Measurements from ENCODE around the gene NCAN. TPM values are rescaled to one million over a fixed set of nuclear protein-coding genes. Genes with fewer than 3 reads are reported as not detected.

The NCAN gene
- total and polyA plus RNA-seq, 7 donors, result 0.03 TPM; not detected in 6

DNA sequence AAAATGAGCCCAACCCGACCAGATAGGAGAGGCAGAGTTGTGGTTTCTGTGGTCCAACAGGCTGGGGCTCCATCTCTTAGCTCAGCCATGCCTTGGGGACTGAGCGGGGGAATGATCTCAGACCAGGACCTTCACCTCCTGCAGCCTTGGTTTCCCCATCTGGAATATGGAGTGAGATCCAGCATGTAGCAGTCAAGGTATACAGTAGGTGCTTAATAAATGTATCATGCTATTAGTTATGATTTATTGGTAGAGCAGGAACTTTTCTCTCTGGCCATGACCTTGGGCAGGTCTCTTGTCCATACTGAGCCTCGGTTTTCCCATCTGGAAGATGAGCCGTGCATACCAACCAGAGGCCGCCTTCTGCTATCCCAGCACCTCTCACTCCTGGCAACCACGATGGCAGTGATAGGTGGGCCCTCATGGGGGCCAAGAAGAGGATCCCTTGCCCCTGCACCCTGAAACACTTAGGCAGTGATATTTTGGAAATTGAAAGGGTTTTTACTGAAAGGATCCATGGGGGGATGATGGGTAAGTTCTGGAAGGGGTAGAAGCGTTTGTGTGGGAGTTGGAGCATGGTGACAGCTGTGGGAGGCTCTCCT, 52.2 kb downstream of the NCAN start:
- ATAC-seq (no peak), DNase-seq (no peak)
- 76 to 80% (median 78%) methylated on average over 7 of the region's 7 CpGs for whole genome bisulfite sequencing, 3 donors
- H3K4me1 ChIP-seq, result no peaks in the 10 kb centered on the region
- peaks cover 0 to 46% (median 29%) of the 10 kb centered on the region in 3 donors for H3K27me3 ChIP-seq (ENCODE audit: insufficient read depth in 3 of 3, low read length in 2 of 3)
- intact Hi-C loops (cut with DNase I), result no loop called here
- H3K36me3 ChIP-seq (ENCODE audit: insufficient read depth in 1 of 2, low read depth in 1 of 2), result no peaks in the 10 kb centered on the region
- TF ChIP-seq, protein P1, sequence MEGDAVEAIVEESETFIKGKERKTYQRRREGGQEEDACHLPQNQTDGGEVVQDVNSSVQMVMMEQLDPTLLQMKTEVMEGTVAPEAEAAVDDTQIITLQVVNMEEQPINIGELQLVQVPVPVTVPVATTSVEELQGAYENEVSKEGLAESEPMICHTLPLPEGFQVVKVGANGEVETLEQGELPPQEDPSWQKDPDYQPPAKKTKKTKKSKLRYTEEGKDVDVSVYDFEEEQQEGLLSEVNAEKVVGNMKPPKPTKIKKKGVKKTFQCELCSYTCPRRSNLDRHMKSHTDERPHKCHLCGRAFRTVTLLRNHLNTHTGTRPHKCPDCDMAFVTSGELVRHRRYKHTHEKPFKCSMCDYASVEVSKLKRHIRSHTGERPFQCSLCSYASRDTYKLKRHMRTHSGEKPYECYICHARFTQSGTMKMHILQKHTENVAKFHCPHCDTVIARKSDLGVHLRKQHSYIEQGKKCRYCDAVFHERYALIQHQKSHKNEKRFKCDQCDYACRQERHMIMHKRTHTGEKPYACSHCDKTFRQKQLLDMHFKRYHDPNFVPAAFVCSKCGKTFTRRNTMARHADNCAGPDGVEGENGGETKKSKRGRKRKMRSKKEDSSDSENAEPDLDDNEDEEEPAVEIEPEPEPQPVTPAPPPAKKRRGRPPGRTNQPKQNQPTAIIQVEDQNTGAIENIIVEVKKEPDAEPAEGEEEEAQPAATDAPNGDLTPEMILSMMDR (IDR thresholded peaks at IDR 0.05), result no peak
- no peak overlapping the region for H3K27ac ChIP-seq
- H3K4me3 ChIP-seq, result no peak overlapping the region
- H3K9me3 ChIP-seq, result peaks cover 5% of the 10 kb centered on the region

DNA sequence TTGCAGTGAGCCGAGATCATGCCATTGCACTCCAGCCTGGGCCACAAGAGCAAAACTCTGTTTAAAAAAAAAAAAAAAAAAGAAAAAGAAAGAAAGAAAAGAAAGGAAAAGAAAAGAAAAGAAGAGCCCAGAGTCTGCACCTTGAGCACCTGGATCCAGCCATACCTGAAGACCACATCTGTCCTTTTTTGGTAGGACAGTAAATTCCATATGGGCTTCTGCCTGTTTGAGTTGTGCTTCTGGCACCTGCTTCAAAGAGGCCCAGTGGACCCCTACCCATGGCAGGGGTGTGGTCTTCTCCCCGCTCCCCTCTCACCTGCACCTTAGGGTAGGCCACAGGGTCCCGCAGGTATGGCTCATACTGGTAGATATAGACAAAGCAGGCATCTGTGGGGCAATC, 55.5 kb downstream of the NCAN start:
- ATAC-seq, result no peak
- Histone ChIP-seq H3K4me1 (no peaks in the 10 kb centered on the region), H3K27me3 (ENCODE audit: insufficient read depth in 3 of 3, low read length in 2 of 3) (peaks cover 0 to 17% (median 10%) of the 10 kb centered on the region in 3 donors), H3K4me3 (no peak overlapping the region), H3K27ac (no peak overlapping the region), H3K36me3 (ENCODE audit: insufficient read depth in 1 of 2, low read depth in 1 of 2) (no peaks in the 10 kb centered on the region), H3K9me3 (no peaks in the 10 kb centered on the region)
- 93 to 100% (median 98%) methylated on average over 3 of the region's 3 CpGs for WGBS, 3 donors
- TF ChIP-seq, protein P1 (IDR thresholded peaks at IDR 0.05), result no peak
- DNase-seq, result no peak
- intact Hi-C loops (cut with DNase I), result no loop called here

DNA sequence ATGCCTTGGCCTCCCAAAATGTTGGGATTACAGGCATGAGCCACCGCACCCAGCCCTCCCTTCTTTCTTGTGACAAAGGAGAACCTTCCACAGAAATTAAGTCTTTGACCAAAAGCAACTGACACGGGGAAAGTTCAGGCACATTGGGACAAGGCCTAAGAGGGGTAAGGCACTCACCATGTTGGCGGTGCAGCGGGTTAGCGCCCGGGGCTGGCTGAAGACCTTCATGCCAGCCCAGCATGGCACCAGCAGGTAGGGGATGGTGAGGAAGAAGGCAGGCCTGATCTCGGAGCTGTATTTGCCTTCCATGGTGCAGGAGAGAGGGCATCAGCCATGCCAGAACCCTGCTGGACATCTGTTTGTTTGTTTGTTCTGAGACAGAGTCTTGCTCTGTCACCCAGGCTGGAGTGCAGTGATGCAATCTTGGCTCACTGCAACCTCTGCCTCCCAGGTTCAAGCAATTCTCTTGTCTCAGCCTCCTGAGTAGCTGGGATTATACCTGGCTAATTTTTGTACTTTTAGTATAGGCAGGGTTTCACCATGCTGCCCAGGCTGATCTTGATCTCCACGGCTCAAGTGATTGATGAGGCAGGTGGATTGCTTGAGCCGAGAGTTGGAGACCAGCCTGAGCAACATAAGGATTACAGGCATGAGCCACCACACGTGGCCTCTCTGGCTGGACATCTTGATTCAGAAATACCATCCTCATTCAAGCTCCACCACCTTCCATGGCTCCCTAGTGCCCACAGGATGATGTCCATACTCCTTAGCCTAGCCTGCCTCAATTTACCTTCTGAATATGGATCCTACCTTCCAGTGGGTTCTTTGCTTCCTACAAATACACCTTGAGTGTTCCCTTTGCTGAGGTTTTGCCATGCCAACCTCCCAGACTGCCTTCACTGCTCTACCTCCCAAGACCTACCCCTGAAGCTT, 57.0 kb downstream of the NCAN start:
- no peaks in the 10 kb centered on the region for H3K36me3 ChIP-seq (ENCODE audit: insufficient read depth in 1 of 2, low read depth in 1 of 2)
- H3K4me3 ChIP-seq, result no peak overlapping the region
- intact Hi-C loops (cut with DNase I), result no loop called here
- no peak for ATAC-seq
- WGBS, 3 donors, result 63 to 73% (median 64%) methylated on average over 10 of the region's 10 CpGs
- no peak overlapping the region for H3K27ac ChIP-seq
- no peak for DNase-seq
- TF ChIP-seq, protein P1 (IDR thresholded peaks at IDR 0.05), result no peak
- no peaks in the 10 kb centered on the region for H3K4me1 ChIP-seq
- H3K9me3 ChIP-seq, result no peaks in the 10 kb centered on the region
- peaks cover 0 to 11% (median 4%) of the 10 kb centered on the region in 3 donors for H3K27me3 ChIP-seq (ENCODE audit: insufficient read depth in 3 of 3, low read length in 2 of 3)

DNA sequence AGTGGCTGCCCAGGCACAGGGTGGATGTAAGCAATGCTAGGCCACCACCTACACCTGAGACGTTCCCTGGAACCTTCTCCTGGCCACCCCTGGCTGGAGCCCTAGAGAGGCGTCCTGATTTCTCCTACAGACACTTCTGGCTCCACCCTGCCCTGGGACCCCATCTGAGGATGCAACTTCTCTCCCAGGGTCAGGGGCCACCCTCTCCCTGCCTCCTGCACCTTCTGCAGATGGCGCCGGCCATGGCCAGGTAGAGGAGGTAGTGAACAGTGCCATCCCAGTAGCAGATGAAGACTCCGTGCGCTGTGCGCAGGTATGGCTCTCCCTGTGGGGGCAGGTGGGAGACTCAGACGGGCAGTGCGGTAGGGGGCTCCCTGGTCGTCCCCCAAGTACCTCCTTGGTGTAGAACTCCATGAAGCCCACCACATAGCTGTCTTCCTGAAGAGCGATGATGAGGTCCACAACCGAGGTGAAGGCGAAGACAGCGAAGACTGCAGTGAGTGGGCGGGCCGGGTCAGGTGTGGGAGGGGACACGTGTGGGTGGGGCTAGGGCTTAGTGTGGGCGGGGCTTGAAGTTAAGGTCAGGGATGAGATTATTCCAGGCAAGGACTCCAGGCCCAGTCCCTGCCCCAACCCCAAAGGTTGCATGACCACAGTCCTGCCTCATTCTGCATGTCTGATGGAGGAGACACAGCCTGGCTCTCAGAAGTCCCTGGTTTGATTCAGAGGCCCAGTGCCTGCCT, 58.4 kb downstream of the NCAN start:
- TF ChIP-seq, protein P1 (IDR thresholded peaks at IDR 0.05), result no peak
- no peaks in the 10 kb centered on the region for H3K4me1 ChIP-seq
- H3K4me3 ChIP-seq, result no peak overlapping the region
- no peak overlapping the region for H3K27ac ChIP-seq
- H3K9me3 ChIP-seq, result no peaks in the 10 kb centered on the region
- H3K27me3 ChIP-seq (ENCODE audit: insufficient read depth in 3 of 3, low read length in 2 of 3), result peaks cover 0 to 12% (median 5%) of the 10 kb centered on the region in 3 donors
- intact Hi-C loops (cut with DNase I), result no loop called here
- 73 to 78% (median 77%) methylated on average over 17 to 18 of the region's 18 CpGs for WGBS, 3 donors
- no peaks in the 10 kb centered on the region for H3K36me3 ChIP-seq (ENCODE audit: insufficient read depth in 1 of 2, low read depth in 1 of 2)
- ATAC-seq (no peak), DNase-seq (no peak)
